Keratinocyte (primary cell): ENCODE measurements around the gene KSR1. TPM values are rescaled to one million over a fixed set of nuclear protein-coding genes. Genes with fewer than 3 reads are reported as not detected.
"Not testable (repeated sequence)": the region's sequence is repeated elsewhere in the genome, so short reads cannot be mapped to it uniquely, and the experiment has no call there.

ENCODE experiments used
- DNase-seq: peaks from one replicate; pipeline ENCODE4 v3.0.0-alpha.2; 2011; ENCODE audit warnings: low read depth, missing footprints, low spot score
- FAIRE-seq: peaks from 2 replicates; lab custom pipeline; 2011; peaks lifted over from hg19 to GRCh38; lab: Jason Lieb, UNC
- H2AFZ ChIP-seq: 2 replicates; pipeline ENCODE4 v1.6.0; 2012; ENCODE audit warnings: low read length, control low read depth, inconsistent platforms; ENCODE audit not compliant: control insufficient read depth
- H3K27ac ChIP-seq: 2 replicates; pipeline ENCODE4 v1.5.1; 2011; ENCODE audit warnings: low read length; ENCODE audit not compliant: control insufficient read depth, insufficient read depth
- H3K27me3 ChIP-seq: 3 replicates; pipeline ENCODE4 v1.6.0; 2011; ENCODE audit warnings: low read length; ENCODE audit not compliant: control insufficient read depth, insufficient read depth; ENCODE audit errors: extremely low read depth
- H3K36me3 ChIP-seq, 2 experiments: 2 replicates in 1 of 2; 3 replicates in 1 of 2; pipeline ENCODE4 v1.5.1; 2011; ENCODE audit warnings: low read length in 2 of 2, mild to moderate bottlenecking in 1 of 2; ENCODE audit not compliant: control insufficient read depth in 2 of 2, insufficient read depth in 2 of 2; ENCODE audit errors: extremely low read depth in 1 of 2
- H3K4me1 ChIP-seq: 3 replicates; pipeline ENCODE4 v1.5.1; 2011; ENCODE audit warnings: low read length; ENCODE audit not compliant: control insufficient read depth, insufficient read depth; ENCODE audit errors: extremely low read depth
- H3K4me2 ChIP-seq: 3 replicates; pipeline ENCODE4 v1.6.0; 2011; ENCODE audit warnings: low read depth, low read length; ENCODE audit not compliant: control insufficient read depth, insufficient read depth; ENCODE audit errors: extremely low read depth
- H3K4me3 ChIP-seq, 3 experiments: fragments of 200-600 bp in 1 of 3; sonication (generic) in 1 of 3; 2 replicates in 2 of 3; 3 replicates in 1 of 3; pipeline ENCODE4 v1.5.1; 2011 to 2016; ENCODE audit warnings: low read length in 3 of 3, mild to moderate bottlenecking in 3 of 3, control low read depth in 2 of 3, inconsistent platforms in 1 of 3, low read depth in 1 of 3, mixed read lengths in 1 of 3, mixed run types in 1 of 3, moderate library complexity in 1 of 3; ENCODE audit not compliant: control insufficient read depth in 2 of 3, insufficient read depth in 2 of 3; ENCODE audit errors: extremely low read depth in 1 of 3
- H3K79me2 ChIP-seq: 2 replicates; pipeline ENCODE4 v1.6.0; 2012; ENCODE audit warnings: low read length; ENCODE audit not compliant: control insufficient read depth, insufficient read depth
- H3K9ac ChIP-seq: 3 replicates; pipeline ENCODE4 v1.6.0; 2011; ENCODE audit warnings: low read length; ENCODE audit not compliant: control insufficient read depth, insufficient read depth; ENCODE audit errors: extremely low read depth
- H3K9me1 ChIP-seq: 3 replicates; pipeline ENCODE4 v1.6.0; 2011; ENCODE audit warnings: low read length; ENCODE audit not compliant: control insufficient read depth, insufficient read depth; ENCODE audit errors: extremely low read depth
- H3K9me3 ChIP-seq: 2 replicates; pipeline ENCODE4 v1.5.1; 2012; ENCODE audit warnings: low read depth, low read length; ENCODE audit not compliant: control insufficient read depth
- H4K20me1 ChIP-seq: 3 replicates; pipeline ENCODE4 v1.6.0; 2011; ENCODE audit warnings: low read length; ENCODE audit not compliant: control insufficient read depth, insufficient read depth; ENCODE audit errors: extremely low read depth
- CTCF ChIP-seq, 3 experiments: IDR thresholded peaks in 1 of 3; conservative IDR thresholded peaks in 1 of 3; optimal IDR thresholded peaks in 1 of 3; 2 replicates in 2 of 3; 3 replicates in 1 of 3; pipeline versions ENCODE3 to v1.5.1; 2011; ENCODE audit warnings: low read length in 3 of 3, mild to moderate bottlenecking in 3 of 3, moderate library complexity in 2 of 3, control low read depth in 1 of 3, inconsistent platforms in 1 of 3; ENCODE audit not compliant: insufficient read depth in 2 of 3; ENCODE audit errors: extremely low read depth in 1 of 3
- EZH2 ChIP-seq: IDR thresholded peaks from one replicate; pipeline ENCODE4 v1.6.1; 2012; ENCODE audit warnings: inconsistent platforms, mild to moderate bottlenecking, low read length, moderate library complexity
- dilution Hi-C: fragments of 300-500 bp; cut with MboI; formaldehyde crosslinking; loops from one replicate; pipeline ENCODE4 v1.7.0; 2020; ENCODE audit warnings: low sequenced_read_pairs; ENCODE audit not compliant: extremely low pct_ligation_motif_present
- polyA plus RNA-seq, 5 experiments: library from polyadenylated mRNA; depleted of rRNA in 3 of 5; stranded (reverse) in 3 of 5; stranded (forward) in 1 of 5; unstranded in 1 of 5; fragments of >200 nt; gene quantifications; 1 replicate in 1 of 5; 2 replicates in 3 of 5; 3 replicates in 1 of 5; pipeline versions ENCODE4 v1.2.1 to v1.2.3, GENCODE V29; 2011 to 2012; ENCODE audit warnings: missing spikeins in 2 of 5, low read depth in 1 of 5, low replicate concordance in 1 of 5

Gene KSR1
- polyA plus RNA-seq, 1 donor (not counting 4 experiments of a cell fraction or from before 2014, with no cell fraction given) = 1.3 TPM

- no peak overlapping the region for H3K9ac ChIP-seq
- no peak overlapping the region for H2AFZ ChIP-seq
- no peak overlapping the region for H3K4me2 ChIP-seq
- FAIRE-seq (peak; percentile 43), DNase-seq (no peak)
- dilution Hi-C loops = no loop called here
- H3K36me3 ChIP-seq = no peaks in the 10 kb centered on the region
- H3K9me1 ChIP-seq = no peaks in the 10 kb centered on the region
- no peaks in the 10 kb centered on the region for H4K20me1 ChIP-seq
- no peaks in the 10 kb centered on the region for H3K79me2 ChIP-seq
- H3K27ac ChIP-seq = no peak overlapping the region
- peaks cover 3% of the 10 kb centered on the region for H3K4me1 ChIP-seq
- no peaks in the 10 kb centered on the region for H3K9me3 ChIP-seq
- no peaks in the 10 kb centered on the region for H3K27me3 ChIP-seq
- TF ChIP-seq CTCF (optimal IDR thresholded peaks at IDR 0.05 in 1 of 3, IDR thresholded peaks at IDR 0.05 in 1 of 3, conservative IDR thresholded peaks at IDR 0.05 in 1 of 3; ENCODE audit: extremely low read depth in 1 of 3, insufficient read depth in 2 of 3, low read length in 3 of 3) (peak; percentile 79 to 90 (median 89)), EZH2 (no peak)
- H3K4me3 ChIP-seq = no peak overlapping the region
These were observed 25.3 kb upstream of the KSR1 start for GRCh38 chr17:27430882-27431491.

- H3K9me1 ChIP-seq = no peaks in the 10 kb centered on the region
- no peak overlapping the region for H3K4me2 ChIP-seq
- H3K27me3 ChIP-seq = no peaks in the 10 kb centered on the region
- no peak for TF ChIP-seq CTCF (optimal IDR thresholded peaks at IDR 0.05 in 1 of 3, IDR thresholded peaks at IDR 0.05 in 1 of 3, conservative IDR thresholded peaks at IDR 0.05 in 1 of 3; ENCODE audit: extremely low read depth in 1 of 3, insufficient read depth in 2 of 3, low read length in 3 of 3)
- TF ChIP-seq EZH2 = no peak
- no peak overlapping the region for H2AFZ ChIP-seq
- no peaks in the 10 kb centered on the region for H4K20me1 ChIP-seq
- FAIRE-seq (no peak), DNase-seq (no peak)
- H3K9ac ChIP-seq = no peak overlapping the region
- H3K27ac ChIP-seq = no peak overlapping the region
- H3K4me3 ChIP-seq = no peak overlapping the region
- H3K4me1 ChIP-seq = peaks cover 3% of the 10 kb centered on the region
- H3K36me3 ChIP-seq = no peaks in the 10 kb centered on the region
- no peaks in the 10 kb centered on the region for H3K9me3 ChIP-seq
- H3K79me2 ChIP-seq = no peaks in the 10 kb centered on the region
- dilution Hi-C loops = no loop called here
These were observed 22.7 kb upstream of the KSR1 start for GRCh38 chr17:27433521-27433920.

- not testable (repeated sequence) for DNase-seq
These were observed 20.7 kb upstream of the KSR1 start for GRCh38 chr17:27435431-27436070.

More at GRCh38 chr17:27435431-27436070, 20.7 kb upstream of the KSR1 start:
- H3K79me2 ChIP-seq, H3K9me3 ChIP-seq, H3K27ac ChIP-seq, H3K36me3 ChIP-seq, FAIRE-seq, H4K20me1 ChIP-seq, H3K4me3 ChIP-seq, H3K4me1 ChIP-seq, H3K27me3 ChIP-seq, H3K9me1 ChIP-seq, H3K9ac ChIP-seq, H3K4me2 ChIP-seq, H2AFZ ChIP-seq, dilution Hi-C loops: not testable (repeated sequence)
